ENCODE data around the gene FBXL15.
"Not testable (repeated sequence)": the region's sequence is repeated elsewhere in the genome, so short reads cannot be mapped to it uniquely, and the experiment has no call there.

The FBXL15 gene

GRCh38 chr10:102431452-102432124 is 11.0 kb downstream of the FBXL15 start:
- peak; percentile 55 for DNase-seq

GRCh38 chr10:102432162-102432950 is 11.7 kb downstream of the FBXL15 start, which contains the start of gene CUEDC2:
CUEDC2 (minus strand) TSS chr10:102432574; CDS start chr10:102425188, 7,386 bp downstream.
- DNase-seq = peak; percentile 85

- no peak for DNase-seq
These were observed 13.0 kb downstream of the FBXL15 start for GRCh38 chr10:102433619-102434046.

GRCh38 chr10:102434394-102435132 is 13.9 kb downstream of the FBXL15 start:
- no peak for DNase-seq

GRCh38 chr10:102435133-102435497 is 14.5 kb downstream of the FBXL15 start:
- no peak for DNase-seq

GRCh38 chr10:102435529-102436233 is 15.0 kb downstream of the FBXL15 start:
- DNase-seq = no peak

GRCh38 chr10:102436312-102436711 is 15.7 kb downstream of the FBXL15 start:
- DNase-seq = no peak

- DNase-seq = no peak
These were observed 16.9 kb downstream of the FBXL15 start for GRCh38 chr10:102437515-102437914.

- peak; percentile 4 for DNase-seq
These were observed 17.7 kb downstream of the FBXL15 start for GRCh38 chr10:102438374-102438773.

- no peak for DNase-seq
These were observed 24.2 kb downstream of the FBXL15 start for GRCh38 chr10:102444851-102445250.

- peak; percentile 80 for DNase-seq
These were observed 28.9 kb downstream of the FBXL15 start for GRCh38 chr10:102449321-102450123.

GRCh38 chr10:102450124-102450373 is 29.4 kb downstream of the FBXL15 start:
- DNase-seq = no peak

- DNase-seq = peak; percentile 77
These were observed 29.9 kb downstream of the FBXL15 start for GRCh38 chr10:102450374-102451104.

GRCh38 chr10:102451105-102451969 is 30.7 kb downstream of the FBXL15 start, which contains the start of gene C10orf95:
C10orf95 (minus strand) TSS chr10:102451543; CDS start chr10:102451093, 450 bp downstream.
- no peak for DNase-seq

- DNase-seq = no peak
These were observed 32.2 kb downstream of the FBXL15 start for GRCh38 chr10:102452672-102453340.

GRCh38 chr10:102453502-102453901 is 32.9 kb downstream of the FBXL15 start:
- DNase-seq = no peak

- DNase-seq = not testable (repeated sequence)
These were observed 34.2 kb downstream of the FBXL15 start for GRCh38 chr10:102454662-102455487.

GRCh38 chr10:102455893-102456471 is 35.3 kb downstream of the FBXL15 start:
- DNase-seq = no peak

Measured in NCI-H2171 treated with DMSO at 0.1 percent for 48 hours (cell line).